Heart left ventricle (tissue), 13 donors: Measurements from ENCODE around the gene MRTFA.

Experiments
- POLR2A ChIP-seq, 2 donors: fragments of 450-650 bp; IDR thresholded peaks; one replicate each; pipeline ENCODE4 v1.6.1; 2017; ENCODE audit warnings: antibody characterized with exemption in 2 of 2, mild to moderate bottlenecking in 2 of 2, moderate library complexity in 2 of 2
- TF ChIP-seq, protein P1 (sequence below), 12 donors: fragments of 200-600 bp; sonication (generic) in 4 of 12; IDR thresholded peaks; one replicate each; pipeline versions ENCODE4 v1.5.0 to v1.8.0; 2018 to 2022; ENCODE audit warnings: antibody characterized with exemption in 12 of 12, mild to moderate bottlenecking in 5 of 12
- donor health status: ischemic (EF 13 %, LVEDD 7.1; RV severe dilation, severe dysfunction).
- donor health status: DM: no; HTN: yes; CAD: no.
- donor health status: DM: no; HTN: no; CAD: no.
- donor health status: ischemic (EF 25% LVEDD 6.9; RV normal size, moderate dysfunction).
- donor health status: ischemic (EF 25% LVEDD 5.7; RV mildly dilated, moderate dysfunction).
- donor health status: ischemic (EF 35%, LVEDD 5.7; RV mildly dilated, moderate dysfunction).
- donor health status: nonischemic (EF 11% LVEDD 7.7; RV severe dilation, severe dysfunction).
- donor health status: DM: yes; HTN: yes; CAD: no.
- donor health status: PGD.
- donor health status: ischemic (EF 29% LVEDD 5.4; RV normal size, mild dysfunction).
- donor health status: nonischemic (EF 23%, LVEDD 6.1; RV moderate dilation, normal function).

DNA sequence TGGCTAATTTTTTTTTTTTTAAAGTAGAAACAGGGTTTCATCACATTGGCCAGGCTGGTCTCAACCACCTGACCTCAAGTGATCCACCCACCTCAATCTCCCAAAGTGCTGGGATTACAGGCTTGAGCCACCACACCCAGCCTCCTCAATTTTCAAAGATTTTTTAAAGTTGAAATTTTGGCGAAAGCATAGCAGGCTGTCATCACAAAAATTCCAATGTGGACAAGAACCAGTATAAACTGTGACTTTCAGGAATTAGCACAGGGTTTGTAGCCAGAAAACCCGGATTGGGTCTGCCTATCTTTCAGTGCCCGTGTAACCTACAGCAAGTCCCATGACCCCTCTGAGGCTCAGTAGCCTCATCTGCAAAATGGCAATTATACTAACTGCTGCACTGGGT lies 185.9 kb downstream of the MRTFA start:
- no peak for TF ChIP-seq POLR2A (IDR thresholded peaks at IDR 0.05)
- TF ChIP-seq, protein P1, sequence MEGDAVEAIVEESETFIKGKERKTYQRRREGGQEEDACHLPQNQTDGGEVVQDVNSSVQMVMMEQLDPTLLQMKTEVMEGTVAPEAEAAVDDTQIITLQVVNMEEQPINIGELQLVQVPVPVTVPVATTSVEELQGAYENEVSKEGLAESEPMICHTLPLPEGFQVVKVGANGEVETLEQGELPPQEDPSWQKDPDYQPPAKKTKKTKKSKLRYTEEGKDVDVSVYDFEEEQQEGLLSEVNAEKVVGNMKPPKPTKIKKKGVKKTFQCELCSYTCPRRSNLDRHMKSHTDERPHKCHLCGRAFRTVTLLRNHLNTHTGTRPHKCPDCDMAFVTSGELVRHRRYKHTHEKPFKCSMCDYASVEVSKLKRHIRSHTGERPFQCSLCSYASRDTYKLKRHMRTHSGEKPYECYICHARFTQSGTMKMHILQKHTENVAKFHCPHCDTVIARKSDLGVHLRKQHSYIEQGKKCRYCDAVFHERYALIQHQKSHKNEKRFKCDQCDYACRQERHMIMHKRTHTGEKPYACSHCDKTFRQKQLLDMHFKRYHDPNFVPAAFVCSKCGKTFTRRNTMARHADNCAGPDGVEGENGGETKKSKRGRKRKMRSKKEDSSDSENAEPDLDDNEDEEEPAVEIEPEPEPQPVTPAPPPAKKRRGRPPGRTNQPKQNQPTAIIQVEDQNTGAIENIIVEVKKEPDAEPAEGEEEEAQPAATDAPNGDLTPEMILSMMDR (IDR thresholded peaks at IDR 0.05) = no peak
